GM12878 (cell line): ENCODE data around the gene GPRC5B. TPM values are rescaled to one million over a fixed set of nuclear protein-coding genes. Genes with fewer than 3 reads are reported as not detected.

ENCODE experiments used
- ATAC-seq: fragments of 200-7000 bp; cut with Tn5 transposase; 3 replicates; pipeline ENCODE4 v1.9.1; 2020; ENCODE audit warnings: mild to moderate bottlenecking, moderate library complexity
- BruUV-seq: library from RNA; stranded (reverse); fragments of 400-500 nt; replicated peaks from 2 replicates; lab custom pipeline; 2021; lab: Mats Ljungman, UMichigan
- CTCF ChIA-PET: fragments of 300-600 bp; sonication (Branson Sonifier 250); formaldehyde crosslinking; extraction: SDS; loops from one replicate; lab custom pipeline; 2021; ENCODE audit warnings: inconsistent platforms; lab: Yijun Ruan, JAX
- POLR2A ChIA-PET: fragments of 350-600 bp; formaldehyde crosslinking; extraction: SDS; loops from one replicate; lab custom pipeline; 2021; ENCODE audit warnings: inconsistent platforms; lab: Charles Lee
- RAD21 ChIA-PET: fragments of 300-600 bp; sonication (Branson Sonifier 250); formaldehyde crosslinking; loops from one replicate; lab custom pipeline; 2023; ENCODE audit warnings: antibody characterized with exemption; ENCODE audit not compliant: unreplicated experiment; lab: Charles Lee
- SMC1A ChIA-PET: fragments of 300-600 bp; sonication (Branson Sonifier 250); formaldehyde crosslinking; loops from one replicate; lab custom pipeline; 2023; ENCODE audit not compliant: unreplicated experiment, uncharacterized antibody; lab: Charles Lee
- DNase-seq: peaks from one replicate; pipeline ENCODE4 v3.0.0-alpha.2; 2011; ENCODE audit warnings: low read depth, low spot score
- FAIRE-seq: peaks from 3 replicates; lab custom pipeline; 2011; peaks lifted over from hg19 to GRCh38; lab: Jason Lieb, UNC
- H2AFZ ChIP-seq: 2 replicates; pipeline ENCODE4 v1.6.0; 2011; ENCODE audit warnings: low read depth, low read length, control low read depth; ENCODE audit not compliant: control insufficient read depth
- H3K27ac ChIP-seq: 2 replicates; pipeline ENCODE4 v1.5.1; 2011; ENCODE audit warnings: control low read depth; ENCODE audit not compliant: control insufficient read depth, insufficient read depth
- H3K27me3 ChIP-seq, 2 experiments: replicated peaks in 1 of 2; 2 replicates each; pipeline versions ENCODE4 v1.6.0 to v1.6.1; 2011; ENCODE audit warnings: low read length in 1 of 2; ENCODE audit not compliant: control insufficient read depth in 2 of 2, insufficient read depth in 2 of 2
- H3K36me3 ChIP-seq, 2 experiments: 2 replicates each; pipeline ENCODE4 v1.5.1; 2011; ENCODE audit warnings: low read length in 1 of 2; ENCODE audit not compliant: control insufficient read depth in 2 of 2, insufficient read depth in 2 of 2
- H3K4me1 ChIP-seq: 2 replicates; pipeline ENCODE4 v1.6.1; 2011; ENCODE audit warnings: mild to moderate bottlenecking, low read length, moderate library complexity, mixed read lengths; ENCODE audit not compliant: control insufficient read depth, insufficient read depth
- H3K4me2 ChIP-seq: 2 replicates; pipeline ENCODE4 v1.6.0; 2011; ENCODE audit warnings: control low read depth; ENCODE audit not compliant: control insufficient read depth, insufficient read depth
- H3K4me3 ChIP-seq: fragments of 200-600 bp; sonication (generic); 2 replicates; pipeline ENCODE4 v1.5.1; 2016
- H3K79me2 ChIP-seq: 2 replicates; pipeline ENCODE4 v1.6.0; 2011; ENCODE audit warnings: low read length; ENCODE audit not compliant: control insufficient read depth, insufficient read depth
- H3K9ac ChIP-seq: 2 replicates; pipeline ENCODE4 v1.8.0; 2011; ENCODE audit warnings: low read length, control low read depth, mixed read lengths; ENCODE audit not compliant: control insufficient read depth, insufficient read depth
- H3K9me3 ChIP-seq: replicated peaks from 3 replicates; pipeline ENCODE4 v1.5.1; 2011; ENCODE audit warnings: mild to moderate bottlenecking, low read length; ENCODE audit not compliant: control insufficient read depth, insufficient read depth
- H4K20me1 ChIP-seq: 2 replicates; pipeline ENCODE4 v1.6.0; 2011; ENCODE audit not compliant: control insufficient read depth, insufficient read depth
- ASH2L ChIP-seq: fragments of 300-600, 200-600 bp; sonication (generic); IDR thresholded peaks from 2 replicates; pipeline ENCODE4 v1.6.1; 2017; ENCODE audit warnings: low read depth, mild to moderate bottlenecking, borderline replicate concordance
- E4F1 ChIP-seq: fragments of 450-650 bp; IDR thresholded peaks from 2 replicates; pipeline ENCODE4 v1.6.1; 2018; ENCODE audit warnings: borderline replicate concordance, mild to moderate bottlenecking; ENCODE audit not compliant: partially characterized antibody
- EGR1 ChIP-seq, 2 experiments: IDR thresholded peaks; 1 replicate in 1 of 2; 2 replicates in 1 of 2; pipeline ENCODE4 v1.6.1; 2011 to 2012; ENCODE audit warnings: low read depth in 2 of 2, low read length in 2 of 2, borderline replicate concordance in 1 of 2, mild to moderate bottlenecking in 1 of 2, moderate library complexity in 1 of 2
- HSF1 ChIP-seq: fragments of 150-350 bp; IDR thresholded peaks from 2 replicates; pipeline ENCODE4 v1.6.1; 2014; ENCODE audit warnings: mild to moderate bottlenecking, low read depth, low read length
- NFXL1 ChIP-seq: fragments of 450-650 bp; IDR thresholded peaks from 2 replicates; pipeline ENCODE4 v1.6.1; 2017; ENCODE audit warnings: antibody characterized with exemption, mild to moderate bottlenecking, borderline replicate concordance
- NFYB ChIP-seq: IDR thresholded peaks from 2 replicates; pipeline ENCODE4 v1.6.1; 2011; ENCODE audit warnings: low read depth, mild to moderate bottlenecking, low read length, improper control_type of control experiment, moderate library complexity; ENCODE audit not compliant: insufficient read depth
- NR2C1 ChIP-seq: fragments of 450-650 bp; IDR thresholded peaks from 2 replicates; pipeline ENCODE4 v1.6.1; 2017; ENCODE audit warnings: antibody characterized with exemption, mild to moderate bottlenecking, moderate library complexity
- TBL1XR1 ChIP-seq: IDR thresholded peaks from 2 replicates; pipeline ENCODE4 v1.6.1; 2012; ENCODE audit warnings: low read depth, low read length, improper control_type of control experiment
- ZNF384 ChIP-seq: IDR thresholded peaks from 2 replicates; pipeline ENCODE4 v1.6.1; 2012; ENCODE audit warnings: low read depth, mild to moderate bottlenecking, low read length, improper control_type of control experiment, borderline replicate concordance
- WGBS: methylation state at CpG from one replicate; pipeline ENCODE4 v1.1.6; 2016; ENCODE audit warnings: low lambda C conversion rate; ENCODE audit not compliant: insufficient replicate concordance, insufficient coverage; ENCODE audit errors: missing lambda C conversion rate; 5-methylcytosine and 5-hydroxymethylcytosine counted together
- in situ Hi-C: fragments of 300-500 bp; cut with MboI; formaldehyde crosslinking; loops from 9 replicates; pipeline ENCODE4 v1.14.3; 2018; ENCODE audit warnings: mixed read lengths
- intact Hi-C: fragments of 100-400 bp; cut with micrococcal nuclease; formaldehyde crosslinking; loops from one replicate; pipeline ENCODE4 v1.14.2; 2022; ENCODE audit not compliant: unreplicated experiment
- polyA plus RNA-seq, 11 experiments: library from polyadenylated mRNA; depleted of rRNA in 4 of 11; unstranded in 6 of 11; stranded (reverse) in 5 of 11; fragments of >200 nt; fragmentation: Nextera tagmentation in 4 of 11; fragmentation: Illumina TruSeq in 1 of 11; extraction: Ambion mirVana in 4 of 11; extraction: Trizol in 1 of 11; gene quantifications; 1 replicate in 1 of 11; 2 replicates in 10 of 11; pipeline versions ENCODE4 v1.2.1 to v1.2.3, GENCODE V29; 2011 to 2016; ENCODE audit warnings: inconsistent platforms in 2 of 11, missing spikeins in 2 of 11, low read depth in 1 of 11
- total RNA-seq, 4 experiments: library from RNA; depleted of rRNA in 3 of 4; stranded (reverse); fragments of >200 nt in 3 of 4; fragmentation: Illumina TruSeq in 1 of 4; extraction: Trizol in 1 of 4; gene quantifications; 2 replicates each; pipeline versions ENCODE4 v1.2.1 to v1.2.3, GENCODE V29; 2013 to 2021

Gene GPRC5B
- total and polyA plus RNA-seq, 10 of the 15 experiments (the other 5 are each of a cell fraction or from before 2014, with no cell fraction given): 0.01 to 0.42 (median 0.15) TPM; not detected in 2

- TF ChIP-seq ZNF384: no peak
- TF ChIP-seq HSF1: no peak
- no peak for TF ChIP-seq NFXL1
- no peak for TF ChIP-seq ASH2L
- no peak for TF ChIP-seq TBL1XR1
- TF ChIP-seq EGR1 (IDR thresholded peaks at IDR 0.05; ENCODE audit: borderline replicate concordance in 1 of 2, low read depth in 2 of 2, low read length in 2 of 2): no peak
- no peak for TF ChIP-seq NFYB
- TF ChIP-seq NR2C1: no peak
- no peak for TF ChIP-seq E4F1
- no peak for ATAC-seq
- H4K20me1 ChIP-seq: no peaks in the 10 kb centered on the region
- no peak overlapping the region for H3K4me2 ChIP-seq
- POLR2A ChIA-PET: interaction anchor here (1.3 kb wide), 1 partner anchor 44 kb away, joined by 3 read pairs; no protein-coding TSS in a partner anchor
- no peak overlapping the region for H3K9ac ChIP-seq
- no peak overlapping the region for H3K27ac ChIP-seq
- RAD21 ChIA-PET: no interaction called here
- no peak overlapping the region for H3K4me3 ChIP-seq
- no peak for DNase-seq
- intact Hi-C loops (loop anchor here (10.0 kb wide), 1 partner anchor 45 kb away; no protein-coding TSS in a partner anchor), in situ Hi-C loops (no loop called here)
- WGBS: 43% methylated on average over 11 of the region's 11 CpGs
- no TSS peak for BruUV-seq
- FAIRE-seq: no peak
- no peaks in the 10 kb centered on the region for H3K79me2 ChIP-seq
- H2AFZ ChIP-seq: no peak overlapping the region
- SMC1A ChIA-PET: interaction anchor here (0.8 to 1.7 kb wide), 2 partner anchors 9 to 12 kb away, joined by 3 to 4 read pairs; no protein-coding TSS in a partner anchor
- H3K36me3 ChIP-seq: no peaks in the 10 kb centered on the region
- H3K9me3 ChIP-seq: no peaks in the 10 kb centered on the region
- no peaks in the 10 kb centered on the region for H3K27me3 ChIP-seq
- H3K4me1 ChIP-seq: no peaks in the 10 kb centered on the region
- CTCF ChIA-PET: no interaction called here
These were observed 34.4 kb downstream of the GPRC5B start for GRCh38 chr16:19850131-19850817.
